SU-DHL-6 (cell line): ENCODE measurements around the gene HID1.

ENCODE experiments used
- H2AFZ ChIP-seq: fragments of 200-600 bp; sonication (generic); 2 replicates; pipeline ENCODE4 v1.6.1; 2014; ENCODE audit warnings: low read depth, mild to moderate bottlenecking, moderate library complexity, mixed read lengths, antibody characterized with exemption, low read length; ENCODE audit not compliant: severe bottlenecking
- H3F3A ChIP-seq: fragments of 200-600 bp; shearing (Covaris generic); 2 replicates; pipeline ENCODE4 v1.6.0; 2016; ENCODE audit warnings: antibody characterized with exemption, mild to moderate bottlenecking; ENCODE audit not compliant: insufficient read depth
- H3K27ac ChIP-seq: fragments of 200-600 bp; sonication (generic); 2 replicates; pipeline ENCODE4 v1.5.1; 2016; ENCODE audit warnings: low read depth, mild to moderate bottlenecking, low read length, moderate library complexity, mixed read lengths
- H3K27me3 ChIP-seq: fragments of 200-600 bp; sonication (generic), shearing (Covaris generic); 2 replicates; pipeline ENCODE4 v1.6.0; 2014; ENCODE audit warnings: mild to moderate bottlenecking, low read length
- H3K36me3 ChIP-seq: fragments of 200-600 bp; sonication (generic); 2 replicates; pipeline ENCODE4 v1.6.1; 2014; ENCODE audit warnings: mild to moderate bottlenecking, low read length, mixed read lengths
- H3K4me2 ChIP-seq: fragments of 300-600, 200-600 bp; shearing (Covaris generic), sonication (generic); 2 replicates; pipeline ENCODE4 v1.6.0; 2014; ENCODE audit warnings: low read length, low read depth, mild to moderate bottlenecking; ENCODE audit not compliant: poor library complexity, severe bottlenecking
- H3K4me3 ChIP-seq: fragments of 200-600 bp; sonication (generic); 2 replicates; pipeline ENCODE4 v1.5.1; 2014; ENCODE audit warnings: antibody characterized with exemption, low read length, mild to moderate bottlenecking, mixed read lengths; ENCODE audit not compliant: insufficient read depth, poor library complexity, severe bottlenecking
- H3K79me2 ChIP-seq: fragments of 200-600 bp; sonication (generic); 2 replicates; pipeline ENCODE4 v1.6.1; 2014; ENCODE audit warnings: mild to moderate bottlenecking, low read length, moderate library complexity; ENCODE audit not compliant: insufficient read depth
- H3K9ac ChIP-seq: fragments of 200-600 bp; sonication (generic); 2 replicates; pipeline ENCODE4 v1.7.0; 2014; ENCODE audit warnings: mild to moderate bottlenecking, low read length
- H3K9me2 ChIP-seq: fragments of 200-600 bp; sonication (generic); replicated peaks from 2 replicates; pipeline ENCODE4 v1.6.1; 2014; ENCODE audit warnings: low read length; ENCODE audit not compliant: insufficient read depth
- H3K9me3 ChIP-seq: fragments of 200-600 bp; sonication (generic); 2 replicates; pipeline ENCODE4 v1.6.1; 2014; ENCODE audit warnings: low read length, mixed read lengths; ENCODE audit not compliant: insufficient read depth
- H4K20me1 ChIP-seq: fragments of 200-600 bp; sonication (generic); 2 replicates; pipeline ENCODE4 v1.6.1; 2014; ENCODE audit warnings: low read depth, mild to moderate bottlenecking, antibody characterized with exemption, low read length, moderate library complexity, mixed read lengths
- CTCF ChIP-seq: fragments of 200-600 bp; sonication (generic); IDR thresholded peaks from one replicate; pipeline ENCODE4 v1.5.1; 2017; ENCODE audit warnings: antibody characterized with exemption, mild to moderate bottlenecking, low read length, moderate library complexity; ENCODE audit not compliant: insufficient read depth, poor library complexity, severe bottlenecking
- EZH2phosphoT487 ChIP-seq: fragments of 200-600 bp; sonication (generic), shearing (Covaris generic); conservative IDR thresholded peaks from 2 replicates; pipeline ENCODE4 v1.6.1; 2018; ENCODE audit warnings: mild to moderate bottlenecking, antibody characterized with exemption, low read length, moderate library complexity, mixed read lengths

Gene HID1

DNA sequence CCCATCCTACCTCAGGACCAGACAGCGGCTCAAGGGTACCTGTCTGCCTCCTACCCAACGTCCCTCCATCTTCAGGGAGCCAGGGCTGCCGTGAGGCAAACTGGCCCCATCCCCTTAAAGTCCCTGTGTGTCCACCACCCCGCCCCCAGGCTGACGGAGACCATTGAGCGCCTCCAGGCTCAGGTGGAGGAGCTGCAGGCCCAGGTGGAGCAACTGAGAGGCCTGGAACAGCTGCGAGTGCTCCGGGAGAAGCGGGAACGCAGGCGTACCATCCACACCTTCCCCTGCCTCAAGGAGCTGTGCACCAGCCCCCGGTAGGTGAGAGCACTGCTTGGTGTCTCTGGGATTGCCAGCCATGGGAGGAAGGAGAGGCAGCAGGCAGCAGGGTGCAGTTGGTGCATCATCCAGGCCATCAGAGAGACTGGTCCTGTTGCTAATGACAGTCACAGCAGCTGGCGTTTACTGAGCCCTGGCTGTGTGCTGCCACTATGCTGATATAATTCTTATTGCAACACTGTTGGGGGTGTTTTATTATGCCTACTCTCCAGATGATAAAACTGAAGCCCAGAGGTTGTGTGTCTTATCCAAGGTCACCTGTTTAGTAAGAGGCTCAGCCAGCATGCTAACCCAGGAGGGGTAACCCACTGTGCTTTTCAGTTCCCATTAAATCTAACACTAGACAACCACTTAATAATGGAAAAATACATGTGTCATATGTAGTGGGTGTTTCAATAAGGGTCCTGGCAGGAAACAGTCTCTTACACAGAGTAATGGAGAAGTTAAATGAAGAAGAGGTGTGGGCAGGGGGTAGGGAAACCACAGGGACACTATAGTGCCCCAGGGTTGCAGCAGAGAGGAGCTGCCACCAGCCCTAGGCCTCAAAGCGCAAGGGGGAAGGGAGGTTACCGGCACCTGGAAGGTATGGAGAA, 29.6 kb upstream of the HID1 start:
- Histone ChIP-seq H3K9ac (no peak overlapping the region), H4K20me1 (no peaks in the 10 kb centered on the region), H3F3A (no peaks in the 10 kb centered on the region), H3K9me2 (no peaks in the 10 kb centered on the region), H3K4me3 (no peak overlapping the region), H3K27me3 (no peaks in the 10 kb centered on the region), H3K9me3 (no peaks in the 10 kb centered on the region), H3K27ac (no peak overlapping the region), H3K36me3 (no peaks in the 10 kb centered on the region), H3K4me2 (no peak overlapping the region), H2AFZ (no peak overlapping the region), H3K79me2 (no peaks in the 10 kb centered on the region)
- TF ChIP-seq CTCF (no peak), EZH2phosphoT487 (no peak)

DNA sequence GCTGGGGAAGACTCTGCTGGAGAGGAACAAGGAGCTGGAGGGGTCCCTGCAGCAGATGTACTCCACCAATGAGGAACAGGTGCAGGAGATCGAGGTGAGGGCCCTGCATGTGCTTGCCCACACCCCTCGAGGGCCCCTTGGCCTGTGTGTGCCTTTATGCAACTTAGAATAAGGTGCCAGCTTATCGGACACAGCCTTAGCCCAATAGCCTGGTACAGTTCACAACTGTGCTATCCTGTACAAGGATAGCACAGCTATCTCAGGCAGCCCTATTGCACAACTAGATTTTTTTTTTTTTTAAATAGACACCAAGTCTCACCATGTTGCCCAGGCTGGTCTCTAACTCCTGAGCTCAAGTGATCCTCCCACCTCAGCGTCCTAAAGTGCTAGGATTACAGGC, 27.0 kb upstream of the HID1 start:
- Histone ChIP-seq H3K4me3 (no peak overlapping the region), H3K27ac (no peak overlapping the region), H3K36me3 (no peaks in the 10 kb centered on the region), H3K79me2 (no peaks in the 10 kb centered on the region), H3K9me3 (no peaks in the 10 kb centered on the region), H3K27me3 (no peaks in the 10 kb centered on the region), H3K9ac (no peak overlapping the region), H4K20me1 (no peaks in the 10 kb centered on the region), H3F3A (no peaks in the 10 kb centered on the region), H3K4me2 (no peak overlapping the region), H3K9me2 (no peaks in the 10 kb centered on the region), H2AFZ (no peak overlapping the region)
- TF ChIP-seq CTCF (no peak), EZH2phosphoT487 (no peak)

DNA sequence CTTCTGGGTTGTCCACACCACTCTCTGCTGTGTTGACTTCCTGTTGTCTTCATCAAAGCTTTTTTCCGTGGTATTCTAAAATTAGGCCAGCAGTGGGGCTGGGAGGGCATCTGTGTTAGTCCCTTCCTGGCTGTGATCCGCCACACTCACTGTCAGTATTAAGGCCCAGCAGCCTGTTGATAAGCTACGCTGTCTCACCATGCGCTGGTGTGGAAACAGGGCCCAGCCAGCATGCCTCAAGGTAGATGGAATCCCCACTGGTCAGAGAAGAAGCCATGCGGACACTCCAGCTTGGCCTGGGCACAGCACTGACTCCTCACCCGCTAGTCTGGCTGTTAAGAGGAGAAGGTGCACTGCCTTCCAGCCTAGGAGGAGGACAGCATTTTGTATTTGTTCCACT, 26.2 kb upstream of the HID1 start:
- no peaks in the 10 kb centered on the region for H3K79me2 ChIP-seq
- no peak overlapping the region for H3K4me2 ChIP-seq
- H3K9me3 ChIP-seq = no peaks in the 10 kb centered on the region
- H3K36me3 ChIP-seq = no peaks in the 10 kb centered on the region
- H3K27ac ChIP-seq = no peak overlapping the region
- no peaks in the 10 kb centered on the region for H4K20me1 ChIP-seq
- H2AFZ ChIP-seq = no peak overlapping the region
- no peaks in the 10 kb centered on the region for H3K27me3 ChIP-seq
- no peak overlapping the region for H3K4me3 ChIP-seq
- no peak overlapping the region for H3K9ac ChIP-seq
- TF ChIP-seq CTCF = no peak
- TF ChIP-seq EZH2phosphoT487 = no peak
- H3K9me2 ChIP-seq = no peaks in the 10 kb centered on the region
- H3F3A ChIP-seq = no peaks in the 10 kb centered on the region
